Endothelial cell (in vitro differentiated cells): Measurements from ENCODE around the gene ZNF837. TPM values are rescaled to one million over a fixed set of nuclear protein-coding genes. Genes with fewer than 3 reads are reported as not detected.

ENCODE experiments used
- DNase-seq: peaks from one replicate; pipeline ENCODE4 v3.0.0; 2021; ENCODE audit warnings: low spot score
- H3K27ac Mint-ChIP-seq: one replicate; pipeline ENCODE4 v1.8.0; 2021; ENCODE audit warnings: mixed read lengths, inconsistent platforms; ENCODE audit not compliant: unreplicated experiment
- H3K27me3 Mint-ChIP-seq: one replicate; pipeline ENCODE4 v1.8.0; 2021; ENCODE audit warnings: mild to moderate bottlenecking, moderate library complexity, mixed read lengths, inconsistent platforms; ENCODE audit not compliant: unreplicated experiment
- H3K36me3 Mint-ChIP-seq: one replicate; pipeline ENCODE4 v1.8.0; 2021; ENCODE audit warnings: mild to moderate bottlenecking, low read depth, mixed read lengths, inconsistent platforms; ENCODE audit not compliant: unreplicated experiment
- H3K4me1 Mint-ChIP-seq: one replicate; pipeline ENCODE4 v1.8.0; 2021; ENCODE audit warnings: mild to moderate bottlenecking, mixed read lengths, inconsistent platforms; ENCODE audit not compliant: unreplicated experiment
- H3K4me3 Mint-ChIP-seq: one replicate; pipeline ENCODE4 v1.8.0; 2021; ENCODE audit warnings: mild to moderate bottlenecking, mixed read lengths, inconsistent platforms; ENCODE audit not compliant: unreplicated experiment
- H3K9me3 Mint-ChIP-seq: one replicate; pipeline ENCODE4 v1.8.0; 2021; ENCODE audit warnings: mixed read lengths, inconsistent platforms; ENCODE audit not compliant: unreplicated experiment
- total RNA-seq: library from RNA; stranded (reverse); fragmentation: NEBNext Ultra II Directional; extraction: Animal tissue kit (Norgen Biotek cat#: 25700); gene quantifications from one replicate; pipeline ENCODE4 v1.2.1, GENCODE V29; 2021; ENCODE audit not compliant: unreplicated experiment
- TF ChIP-seq, protein P1 (sequence below): fragments of 200-600 bp; sonication (generic); IDR thresholded peaks from one replicate; pipeline ENCODE4 v1.5.0; 2021; ENCODE audit warnings: antibody characterized with exemption; ENCODE audit not compliant: unreplicated experiment

The ZNF837 gene
- total RNA-seq, 1 donor from 2014 or later = 4.5 TPM

DNA sequence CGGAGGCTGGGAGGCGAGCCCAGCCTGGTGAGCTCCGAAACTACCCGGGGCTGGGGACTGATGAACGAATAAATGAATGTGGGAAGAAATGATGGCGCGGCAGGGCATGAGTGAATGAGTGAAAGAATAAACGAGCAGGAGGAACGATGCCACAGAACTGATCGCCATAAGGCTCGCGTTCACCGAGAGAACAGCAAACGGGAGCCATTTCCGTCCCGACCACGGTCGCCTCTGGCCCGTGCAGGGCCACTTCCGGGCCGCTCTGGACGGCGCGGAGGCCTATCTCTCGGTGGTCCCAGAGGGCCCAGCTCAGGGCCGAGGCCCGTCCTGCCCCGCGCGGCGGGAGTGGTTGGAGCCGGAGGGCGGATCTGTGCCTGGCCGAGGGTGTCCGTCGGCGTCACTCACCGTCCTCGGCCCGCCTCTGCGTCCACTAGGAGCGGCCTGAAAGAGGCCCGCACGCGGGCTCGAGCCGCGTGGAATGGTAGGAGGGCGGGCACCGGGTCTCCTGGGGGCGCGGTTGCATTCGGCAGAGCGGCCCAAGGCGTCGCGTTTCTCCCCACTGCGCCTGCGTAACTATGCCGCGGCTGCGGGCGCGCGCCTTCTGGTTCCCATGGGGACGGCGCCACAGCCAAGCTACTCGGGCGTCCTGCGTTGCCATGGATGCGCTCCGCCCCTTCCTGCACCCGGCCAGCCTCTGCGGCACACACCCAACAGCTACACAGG, 18.4 kb downstream of the ZNF837 start, which contains the start of gene ZNF497:
ZNF497 (minus strand) TSS at position 480 of the 723 bp plus-strand sequence. CDS start 5,116 bp downstream, outside the sequence.
- Mint-ChIP-seq H3K4me3 (peak within 1 kb of the TSS; percentile 97), H3K27ac (peak within 1 kb of the TSS; percentile 100), H3K4me1 (peaks cover 3% of the 10 kb centered on the region), H3K36me3 (peaks cover 6% of the 10 kb centered on the region), H3K9me3 (no peaks in the 10 kb centered on the region), H3K27me3 (peaks cover 13% of the 10 kb centered on the region)
- TF ChIP-seq, protein P1, sequence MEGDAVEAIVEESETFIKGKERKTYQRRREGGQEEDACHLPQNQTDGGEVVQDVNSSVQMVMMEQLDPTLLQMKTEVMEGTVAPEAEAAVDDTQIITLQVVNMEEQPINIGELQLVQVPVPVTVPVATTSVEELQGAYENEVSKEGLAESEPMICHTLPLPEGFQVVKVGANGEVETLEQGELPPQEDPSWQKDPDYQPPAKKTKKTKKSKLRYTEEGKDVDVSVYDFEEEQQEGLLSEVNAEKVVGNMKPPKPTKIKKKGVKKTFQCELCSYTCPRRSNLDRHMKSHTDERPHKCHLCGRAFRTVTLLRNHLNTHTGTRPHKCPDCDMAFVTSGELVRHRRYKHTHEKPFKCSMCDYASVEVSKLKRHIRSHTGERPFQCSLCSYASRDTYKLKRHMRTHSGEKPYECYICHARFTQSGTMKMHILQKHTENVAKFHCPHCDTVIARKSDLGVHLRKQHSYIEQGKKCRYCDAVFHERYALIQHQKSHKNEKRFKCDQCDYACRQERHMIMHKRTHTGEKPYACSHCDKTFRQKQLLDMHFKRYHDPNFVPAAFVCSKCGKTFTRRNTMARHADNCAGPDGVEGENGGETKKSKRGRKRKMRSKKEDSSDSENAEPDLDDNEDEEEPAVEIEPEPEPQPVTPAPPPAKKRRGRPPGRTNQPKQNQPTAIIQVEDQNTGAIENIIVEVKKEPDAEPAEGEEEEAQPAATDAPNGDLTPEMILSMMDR = no peak
- DNase-seq = peak; percentile 97

DNA sequence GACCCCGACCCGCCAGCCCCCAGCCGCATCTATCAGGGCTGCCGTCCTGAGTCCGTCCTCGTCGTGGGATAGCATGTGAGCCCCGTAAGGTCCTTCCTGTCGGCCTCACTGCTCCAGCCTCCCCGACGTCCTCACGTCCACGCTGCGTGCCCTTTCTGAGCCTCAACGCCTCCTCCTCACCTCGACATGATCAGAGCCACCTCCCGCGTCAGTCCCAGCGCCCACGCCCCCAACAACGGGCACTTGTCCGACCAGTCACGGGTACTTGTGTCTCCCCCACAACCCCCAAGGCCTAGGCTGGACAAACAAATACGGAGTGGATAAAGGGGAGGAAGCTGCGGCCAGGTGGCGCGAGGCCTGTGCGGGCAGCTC, 18.9 kb downstream of the ZNF837 start:
- peaks cover 4% of the 10 kb centered on the region for H3K36me3 Mint-ChIP-seq
- H3K27me3 Mint-ChIP-seq = peaks cover 13% of the 10 kb centered on the region
- H3K27ac Mint-ChIP-seq = peak overlapping the region; percentile 100
- H3K4me1 Mint-ChIP-seq = peaks cover 3% of the 10 kb centered on the region
- H3K4me3 Mint-ChIP-seq = peak overlapping the region; percentile 97
- TF ChIP-seq, protein P1 = no peak
- no peaks in the 10 kb centered on the region for H3K9me3 Mint-ChIP-seq
- peak; percentile 63 for DNase-seq

DNA sequence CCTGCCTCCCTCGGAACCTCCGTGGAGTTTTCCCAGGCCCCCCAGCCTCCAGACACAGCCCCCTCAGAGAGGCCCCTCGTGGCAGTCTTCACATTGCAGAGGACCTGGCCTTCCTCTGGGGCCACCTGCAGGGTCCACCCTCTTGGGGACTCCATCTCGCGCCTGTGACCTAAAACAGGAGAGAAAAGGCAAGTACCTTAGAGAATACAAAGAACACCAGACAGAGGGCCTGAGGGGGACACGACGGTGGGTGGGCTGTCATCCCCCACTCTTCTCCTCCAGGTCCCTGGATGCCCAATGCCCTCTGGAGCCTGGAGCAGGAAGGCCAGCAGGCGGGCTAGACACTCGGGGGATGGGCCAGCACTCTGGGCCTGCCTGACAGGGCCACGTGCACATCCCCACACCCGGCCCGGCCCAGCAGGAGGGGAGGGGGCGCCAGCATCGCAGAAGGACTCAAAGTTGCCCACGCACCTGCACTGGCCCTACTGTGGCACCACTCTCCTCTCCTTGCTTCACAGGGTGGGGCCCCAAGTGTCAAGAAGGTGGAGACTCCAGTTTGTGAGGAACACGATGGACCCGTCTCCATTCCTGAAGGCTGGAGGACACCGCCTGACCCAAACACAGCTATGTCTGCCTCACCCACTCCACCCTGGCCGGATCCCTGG, 23.2 kb downstream of the ZNF837 start:
- no peaks in the 10 kb centered on the region for H3K9me3 Mint-ChIP-seq
- no peak overlapping the region for H3K27ac Mint-ChIP-seq
- H3K36me3 Mint-ChIP-seq = peaks cover 6% of the 10 kb centered on the region
- TF ChIP-seq, protein P1 = no peak
- H3K4me3 Mint-ChIP-seq = no peak overlapping the region
- peaks cover 21% of the 10 kb centered on the region for H3K27me3 Mint-ChIP-seq
- peaks cover 3% of the 10 kb centered on the region for H3K4me1 Mint-ChIP-seq
- DNase-seq = no peak

DNA sequence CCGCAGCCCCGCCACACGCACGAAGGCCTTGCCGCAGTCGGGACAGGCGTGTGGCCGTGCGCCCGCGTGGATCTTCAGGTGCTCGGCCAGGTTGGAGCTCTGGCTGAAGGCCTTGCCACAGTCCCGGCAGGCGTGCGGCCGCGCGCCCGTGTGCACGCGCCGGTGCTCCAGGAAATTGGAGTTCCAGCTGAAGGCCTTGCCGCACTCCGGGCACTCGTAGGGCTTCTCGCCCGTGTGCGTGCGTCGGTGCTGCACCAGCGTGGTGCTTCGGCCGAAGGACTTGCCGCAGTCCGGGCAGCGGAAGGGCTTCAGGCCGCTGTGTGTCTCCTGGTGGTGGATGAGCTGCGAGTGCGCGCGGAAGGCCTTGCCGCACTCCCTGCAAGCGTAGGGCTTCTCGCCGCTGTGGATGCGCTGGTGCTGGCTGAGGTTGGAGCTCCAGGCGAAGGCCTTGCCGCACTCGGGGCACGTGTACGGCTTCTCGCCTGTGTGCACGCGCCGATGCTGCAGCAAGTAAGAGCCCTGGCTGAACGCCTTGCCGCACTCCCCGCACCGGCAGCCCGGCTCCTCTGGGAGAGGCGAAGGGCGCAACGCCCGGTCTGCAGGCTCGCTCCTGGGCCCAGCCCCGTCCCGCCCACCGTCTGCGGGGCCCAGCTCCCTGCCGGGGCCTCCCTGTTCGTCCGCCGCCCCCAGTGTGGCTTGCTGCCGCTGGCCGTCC, 23.9 kb downstream of the ZNF837 start:
- DNase-seq = no peak
- peaks cover 10% of the 10 kb centered on the region for H3K36me3 Mint-ChIP-seq
- H3K4me3 Mint-ChIP-seq = no peak overlapping the region
- TF ChIP-seq, protein P1 = no peak
- no peaks in the 10 kb centered on the region for H3K9me3 Mint-ChIP-seq
- H3K4me1 Mint-ChIP-seq = peaks cover 2% of the 10 kb centered on the region
- no peak overlapping the region for H3K27ac Mint-ChIP-seq
- H3K27me3 Mint-ChIP-seq = peaks cover 17% of the 10 kb centered on the region
